Measurements from ENCODE around the gene ACOXL.
"Not testable (repeated sequence)": the region's sequence is repeated elsewhere in the genome, so short reads cannot be mapped to it uniquely, and the experiment has no call there.

The ACOXL gene

GRCh38 chr2:111022633-111023032, 290.3 kb downstream of the ACOXL start:
- DNase-seq, result no peak

- DNase-seq, result no peak
These were observed 292.1 kb downstream of the ACOXL start for GRCh38 chr2:111024496-111024895.

DNA sequence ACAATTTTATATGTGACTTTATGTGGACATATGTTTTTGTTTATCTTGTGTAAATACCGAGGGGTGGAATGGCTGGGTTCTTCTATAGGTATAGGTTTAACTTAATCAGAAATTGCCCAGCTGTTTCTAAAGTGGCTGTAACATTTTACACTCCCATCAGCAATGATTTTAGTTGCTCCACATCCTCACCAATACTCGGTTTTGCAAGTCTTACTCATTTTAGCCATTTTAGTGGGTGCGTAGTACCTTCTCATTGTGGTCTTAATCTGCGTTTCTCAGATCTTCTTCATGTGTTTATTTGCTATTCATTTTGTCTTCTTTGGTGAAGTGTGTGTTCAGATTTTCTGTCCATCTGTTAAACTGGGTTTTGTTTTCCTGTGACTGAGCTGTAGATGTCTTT, 292.9 kb downstream of the ACOXL start:
- DNase-seq, result no peak

DNA sequence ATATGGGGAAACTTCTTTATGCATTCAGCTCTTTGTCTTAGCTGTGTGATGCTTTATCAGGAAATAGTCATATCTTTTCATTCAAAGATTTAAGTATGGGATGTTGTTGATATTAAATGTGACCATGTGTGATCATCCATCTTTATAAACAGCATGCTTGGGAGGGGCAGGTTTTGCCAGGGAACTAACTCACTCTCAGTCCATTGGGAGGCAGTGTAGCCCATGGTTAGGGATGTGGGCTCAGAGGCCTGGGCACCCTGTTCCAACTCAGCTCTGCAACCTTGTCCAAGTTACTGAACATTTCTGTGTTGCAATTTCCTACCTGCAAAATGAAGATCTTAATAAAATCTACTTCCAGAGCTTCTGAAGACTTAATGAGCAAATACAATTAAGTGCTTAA, 296.3 kb downstream of the ACOXL start:
- no peak for DNase-seq

GRCh38 chr2:111029181-111029927, 297.0 kb downstream of the ACOXL start:
- DNase-seq, result no peak

DNA sequence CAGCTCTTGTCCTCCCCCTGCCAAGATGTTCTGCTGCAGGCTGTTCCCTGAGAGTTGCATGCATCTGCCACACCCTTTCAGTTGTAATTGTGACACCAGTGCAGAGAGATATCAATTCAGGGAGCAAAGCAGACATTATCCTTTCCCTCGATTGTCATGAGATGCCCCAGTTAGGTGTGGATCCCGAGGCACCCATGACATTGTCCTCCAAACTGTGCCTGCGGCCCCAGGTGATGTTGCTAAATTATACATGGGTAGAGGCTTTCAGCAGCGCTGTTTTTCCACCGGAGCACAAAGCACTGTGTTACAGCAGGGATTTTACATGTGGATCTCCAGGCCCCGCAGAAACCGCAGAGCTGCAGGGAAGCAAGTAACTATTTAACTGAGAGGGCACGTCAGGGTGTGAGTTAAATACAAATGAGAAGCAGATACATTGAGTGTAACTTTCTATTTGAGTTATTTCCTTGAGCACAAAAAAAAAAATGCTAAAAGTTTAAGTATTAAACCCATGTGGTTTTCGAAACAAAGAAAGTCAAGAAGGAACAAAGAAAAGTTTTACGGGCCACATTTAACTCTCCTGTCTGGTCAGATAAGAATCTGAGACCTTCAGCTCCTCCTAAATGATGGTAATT, 298.0 kb downstream of the ACOXL start:
- no peak for DNase-seq

DNA sequence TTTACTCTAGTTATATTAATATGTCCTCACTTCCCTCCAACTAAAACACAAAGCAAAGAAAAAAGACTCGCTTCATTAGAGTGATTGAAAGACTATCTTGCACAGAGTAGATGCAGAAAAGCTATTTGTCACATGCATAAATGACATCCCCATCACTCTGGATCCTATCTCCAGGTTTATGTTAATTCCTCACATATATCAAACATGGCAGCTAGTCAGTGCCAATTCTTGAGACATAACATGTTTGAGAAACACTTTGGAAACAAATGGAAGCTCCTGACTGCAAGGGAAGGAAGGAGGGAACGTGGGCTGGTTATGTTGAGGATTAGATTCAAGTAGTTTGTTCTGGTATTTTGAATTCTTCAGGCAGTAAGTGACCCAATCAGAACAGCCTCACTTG, 298.6 kb downstream of the ACOXL start:
- DNase-seq, result no peak

- DNase-seq, result no peak
These were observed 299.4 kb downstream of the ACOXL start for GRCh38 chr2:111031546-111032478.

DNA sequence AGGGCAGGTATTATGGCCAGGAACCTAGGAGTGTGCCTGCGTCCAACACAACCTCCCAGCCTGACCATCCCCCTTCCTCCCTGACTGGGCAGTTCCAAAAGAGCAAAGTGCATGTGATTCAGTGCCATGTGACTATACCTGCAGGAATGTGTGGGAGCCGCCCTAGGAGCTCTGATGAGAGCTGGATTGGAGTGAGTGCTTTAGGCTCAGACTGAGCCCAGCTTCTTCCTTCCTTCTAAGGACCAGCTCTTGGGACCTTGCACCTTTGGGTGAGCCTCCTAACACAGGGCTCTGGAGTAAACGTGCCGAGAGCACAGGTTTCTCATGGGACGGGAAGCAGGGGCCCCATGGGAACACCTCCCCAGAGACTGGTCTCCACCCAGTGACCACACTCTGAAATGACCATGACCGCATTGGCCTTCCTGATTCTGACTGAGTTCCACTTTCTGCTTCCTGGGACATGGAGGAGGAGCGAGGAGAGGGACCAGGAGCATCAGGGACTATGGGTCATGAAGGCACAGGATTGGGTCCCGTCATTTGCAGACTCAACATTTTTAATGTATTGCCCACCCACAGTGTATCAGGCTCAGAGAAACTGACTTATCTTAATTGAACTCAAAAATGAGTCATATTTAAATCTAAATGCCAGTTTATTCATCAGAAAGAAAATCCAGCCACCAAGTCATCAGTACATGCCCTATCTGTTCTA, 300.5 kb downstream of the ACOXL start:
- DNase-seq, result no peak

DNA sequence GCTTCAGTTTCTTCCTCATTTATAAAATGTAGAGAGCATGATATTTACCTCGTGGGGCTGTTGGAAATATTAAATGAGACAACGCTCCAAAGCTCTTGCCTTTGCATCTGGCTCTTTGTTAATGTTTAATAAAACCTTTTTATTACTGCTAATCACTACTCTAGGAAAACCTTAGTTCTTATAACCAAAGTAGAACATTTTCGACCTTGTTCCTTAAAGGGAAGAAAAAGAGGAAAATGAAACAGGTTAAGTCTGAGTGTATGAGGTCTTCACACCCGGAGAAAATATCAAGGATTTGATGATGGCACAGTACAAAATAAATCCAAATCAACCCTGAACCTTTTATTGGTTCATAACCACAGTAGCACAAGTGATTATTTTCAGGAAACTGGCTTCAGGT, 301.8 kb downstream of the ACOXL start:
- no peak for DNase-seq

DNA sequence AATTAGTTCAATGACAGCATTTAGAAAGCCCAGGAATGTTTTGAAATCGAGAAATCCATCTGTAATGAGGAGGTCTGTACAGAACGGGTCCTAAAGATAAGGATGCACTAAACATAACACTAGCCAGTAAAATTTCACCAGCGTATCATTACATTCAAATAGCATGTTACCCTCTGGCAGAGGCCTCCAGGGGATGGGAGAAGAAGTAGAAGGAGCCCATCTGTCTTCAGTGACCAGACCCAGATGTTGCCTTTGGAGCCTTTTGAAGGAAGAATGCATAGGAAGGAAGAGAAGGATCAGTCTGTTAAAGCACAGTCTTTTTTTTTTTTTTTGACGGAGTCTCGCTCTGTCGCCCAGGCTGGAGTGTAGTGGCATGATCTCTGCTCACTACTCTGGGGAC, 302.2 kb downstream of the ACOXL start:
- DNase-seq, result no peak

DNA sequence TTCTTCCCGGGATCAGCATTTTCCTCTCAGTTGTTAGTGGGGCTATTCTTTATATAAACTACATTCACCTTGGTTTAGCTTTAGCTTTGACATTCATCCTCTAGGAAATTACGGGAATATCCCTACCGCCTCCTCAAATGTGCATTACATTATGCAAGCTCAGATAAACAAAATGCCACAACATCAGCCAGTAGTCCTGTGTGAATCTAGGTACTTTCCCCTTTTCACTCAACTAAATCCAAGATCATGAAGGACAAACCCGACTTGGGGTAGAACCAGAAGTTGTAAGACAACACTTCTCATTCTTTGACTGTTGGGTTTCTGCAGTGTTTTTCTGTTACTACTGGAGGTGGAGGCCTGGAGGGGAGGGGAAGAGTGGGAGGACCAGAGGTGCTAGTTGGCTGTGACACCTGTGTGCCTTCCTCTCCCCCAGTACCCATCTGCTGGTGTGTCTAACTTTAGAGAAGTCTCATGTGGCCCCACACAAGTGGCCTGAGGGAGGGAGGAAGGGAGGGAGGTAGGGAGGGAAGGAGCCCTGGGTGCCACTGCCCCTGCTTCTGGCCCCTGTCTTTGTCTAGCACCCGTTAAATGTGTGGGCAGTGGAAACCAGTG, 303.6 kb downstream of the ACOXL start:
- DNase-seq, result no peak

DNA sequence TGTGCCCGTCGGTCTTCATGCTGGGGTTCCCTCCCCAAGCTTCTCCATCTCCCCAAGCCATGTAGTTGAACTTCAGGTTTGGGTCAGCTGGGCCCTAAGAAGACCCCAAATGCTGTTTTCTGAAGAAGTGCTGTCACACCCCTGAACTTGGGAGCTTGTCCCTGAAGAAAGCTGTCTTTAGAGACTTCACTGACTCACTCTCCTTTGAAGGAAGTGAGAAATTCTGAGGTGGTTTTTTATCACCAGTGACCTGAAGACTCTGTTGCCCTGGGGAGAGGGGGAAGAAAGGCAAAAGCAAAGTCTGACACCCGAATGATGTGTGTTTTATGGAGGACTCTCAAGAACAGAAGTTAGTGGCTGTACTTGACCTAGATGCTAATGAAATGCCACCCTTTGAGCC, 304.8 kb downstream of the ACOXL start:
- no peak for DNase-seq

- no peak for DNase-seq
These were observed 307.4 kb downstream of the ACOXL start for GRCh38 chr2:111039628-111040383.

- DNase-seq, result no peak
These were observed 309.2 kb downstream of the ACOXL start for GRCh38 chr2:111041398-111042202.

- no peak for DNase-seq
These were observed 309.9 kb downstream of the ACOXL start for GRCh38 chr2:111042261-111042660.

DNA sequence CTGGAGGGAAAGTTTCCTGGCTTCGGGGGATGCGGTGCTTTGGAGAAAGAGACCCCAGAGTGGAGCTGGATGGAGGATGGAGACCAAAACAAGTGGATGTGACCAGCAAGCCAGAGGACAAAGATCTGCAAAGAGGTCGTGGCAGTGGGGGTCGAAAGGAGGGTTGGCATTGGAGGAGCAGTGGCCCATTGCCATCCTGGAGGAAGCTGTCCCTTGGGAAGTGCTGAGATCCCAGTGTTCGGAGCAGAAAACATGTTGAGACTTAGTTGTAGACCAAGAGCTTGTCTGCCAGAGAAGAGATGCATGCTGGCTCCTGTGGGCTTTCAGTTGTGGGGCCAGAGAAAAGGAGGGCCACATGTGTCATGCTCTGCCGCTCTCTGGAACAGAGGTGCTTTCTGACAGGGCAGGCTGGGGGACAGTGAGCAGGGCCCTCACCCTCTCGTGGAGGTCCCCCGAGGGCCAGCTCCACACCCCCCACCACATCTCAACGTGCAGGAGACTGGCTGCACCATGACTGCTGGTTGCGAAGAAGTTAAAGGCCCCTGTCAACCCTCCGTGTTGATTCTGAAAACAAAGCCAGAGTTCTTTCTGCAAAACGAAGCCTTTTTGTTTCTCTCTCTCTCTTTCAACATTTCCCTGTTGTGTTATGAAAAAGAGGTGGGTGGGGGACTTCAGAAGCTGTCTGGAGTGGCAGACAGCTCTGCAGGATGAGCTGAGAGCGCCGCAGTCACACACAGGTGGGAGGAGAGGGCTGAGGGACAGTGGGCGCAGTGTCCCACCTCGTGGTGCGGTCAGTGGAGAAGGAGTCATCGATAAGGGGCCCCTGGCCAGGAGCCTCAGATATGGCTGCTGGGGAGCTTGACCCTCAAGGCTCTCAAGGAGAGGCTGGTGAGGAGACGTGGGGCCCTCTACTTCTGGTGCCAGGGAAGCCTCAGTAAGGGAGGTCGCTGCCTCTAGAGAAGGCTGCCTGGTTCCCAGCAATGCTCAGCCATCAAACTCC, 310.7 kb downstream of the ACOXL start:
- no peak for DNase-seq

DNA sequence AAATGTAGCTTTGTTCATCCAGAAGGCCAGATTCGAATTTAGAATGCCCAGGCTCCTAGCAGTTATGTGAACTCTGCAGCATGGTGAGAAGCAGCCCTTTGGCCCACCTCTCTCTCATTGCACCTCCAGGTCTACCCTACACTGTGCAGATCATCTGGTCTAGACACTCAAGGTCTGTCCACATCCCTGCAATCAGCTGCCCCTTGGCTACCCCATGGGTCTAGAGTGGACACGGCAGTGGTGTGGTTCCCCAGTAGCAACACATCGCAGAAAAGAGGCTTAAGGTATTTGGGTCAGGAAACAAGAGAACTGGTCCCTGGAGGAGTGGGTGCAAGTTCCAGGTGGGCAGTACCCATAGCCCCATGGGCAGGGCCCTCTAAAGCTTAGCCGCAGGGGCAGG, 311.7 kb downstream of the ACOXL start:
- no peak for DNase-seq

- DNase-seq, result not testable (repeated sequence)
These were observed 312.9 kb downstream of the ACOXL start for GRCh38 chr2:111045236-111045635.

Measured in NK-92 treated with Interleukin-12 subunit alpha and Interleukin-12 subunit beta, amount 100 ng/mL, for 24 hours (cell line).